ENCODE measurements around the gene ZBTB16.

The ZBTB16 gene

DNA sequence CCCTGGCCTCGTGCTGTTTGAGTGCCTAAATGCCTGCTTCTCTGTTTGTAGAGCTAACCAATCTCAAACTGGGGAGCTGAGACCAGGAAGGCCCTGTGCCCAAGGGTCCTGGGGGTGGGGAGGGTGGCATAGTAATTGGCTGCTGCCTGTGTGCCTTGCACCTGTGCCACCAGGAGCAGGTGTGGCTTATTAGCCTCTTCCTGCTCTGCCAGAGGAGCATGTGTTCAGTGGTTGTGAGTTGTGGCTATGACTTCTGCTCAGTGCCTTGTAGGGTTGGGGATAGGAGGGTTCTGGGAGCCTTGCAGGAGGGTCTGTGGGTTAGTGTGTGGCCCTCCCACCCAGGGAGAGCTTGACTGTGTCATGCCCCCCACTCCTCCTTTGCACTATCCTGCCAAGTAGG lies 109.2 kb downstream of the ZBTB16 start:
- no peak overlapping the region for H3K4me3 ChIP-seq
- H3K27me3 ChIP-seq (ENCODE audit: low read depth) = peaks cover 5% of the 10 kb centered on the region
- no peaks in the 10 kb centered on the region for H3K36me3 ChIP-seq (replicated peaks)
- H3K4me1 ChIP-seq = peaks cover 5% of the 10 kb centered on the region
- no peak for DNase-seq (ENCODE audit: low spot score in 2 of 2)
- in situ Hi-C loops (cut with MboI; ENCODE audit: low sequenced_read_pairs) = no loop called here
- no peaks in the 10 kb centered on the region for H3K9me3 ChIP-seq

DNA sequence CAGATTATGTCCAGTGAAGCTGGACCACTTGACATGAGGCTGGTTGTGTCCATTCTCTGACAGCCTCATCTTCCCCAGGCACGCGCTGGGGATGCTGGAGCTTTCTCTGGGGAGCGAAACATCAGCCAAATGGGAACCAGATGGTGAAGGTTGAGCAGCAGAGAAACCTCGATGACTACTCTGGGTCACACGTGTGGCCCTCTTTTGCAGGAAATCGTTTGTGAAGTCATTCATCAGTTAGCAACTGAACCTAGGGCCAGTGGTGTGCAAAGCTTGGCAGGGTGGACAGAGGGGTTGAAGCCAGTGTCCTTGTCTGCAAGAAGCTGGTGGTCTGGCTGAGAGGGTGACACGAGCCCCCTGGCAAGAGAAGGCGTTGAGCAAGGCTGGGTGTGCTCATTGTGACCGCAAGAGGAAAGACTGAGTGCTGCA lies 109.8 kb downstream of the ZBTB16 start:
- Histone ChIP-seq H3K4me1 (peaks cover 5% of the 10 kb centered on the region), H3K27me3 (ENCODE audit: low read depth) (peaks cover under 1% of the 10 kb centered on the region), H3K36me3 (replicated peaks) (no peaks in the 10 kb centered on the region), H3K4me3 (no peak overlapping the region), H3K9me3 (no peaks in the 10 kb centered on the region)
- in situ Hi-C loops (cut with MboI; ENCODE audit: low sequenced_read_pairs) = no loop called here
- DNase-seq (ENCODE audit: low spot score in 2 of 2) = no peak

DNA sequence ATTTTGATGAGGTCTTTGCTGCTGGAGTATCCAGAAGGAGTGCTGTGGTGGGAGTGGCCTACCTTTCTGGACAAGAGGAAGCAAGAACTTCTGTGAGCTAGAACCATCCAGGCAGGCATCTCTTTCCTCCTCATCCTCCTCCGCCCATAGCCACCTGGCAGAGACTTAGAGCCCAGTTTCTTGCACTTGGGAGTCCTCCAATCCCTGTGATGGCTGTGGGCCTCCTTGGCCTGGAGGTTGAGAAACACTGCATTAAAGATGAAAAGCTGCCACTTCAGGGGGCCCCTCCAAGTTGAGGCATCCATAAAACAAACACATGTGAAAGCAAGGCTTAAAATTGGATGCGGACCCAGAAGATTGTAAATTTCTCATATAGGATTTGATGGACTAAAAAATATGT lies 110.3 kb downstream of the ZBTB16 start:
- Histone ChIP-seq H3K4me1 (peaks cover 5% of the 10 kb centered on the region), H3K4me3 (no peak overlapping the region), H3K36me3 (replicated peaks) (no peaks in the 10 kb centered on the region), H3K9me3 (no peaks in the 10 kb centered on the region), H3K27me3 (ENCODE audit: low read depth) (no peaks in the 10 kb centered on the region; the same call in 1 of the 2 replicates)
- in situ Hi-C loops (cut with MboI; ENCODE audit: low sequenced_read_pairs) = no loop called here
- DNase-seq (ENCODE audit: low spot score in 2 of 2) = no peak

DNA sequence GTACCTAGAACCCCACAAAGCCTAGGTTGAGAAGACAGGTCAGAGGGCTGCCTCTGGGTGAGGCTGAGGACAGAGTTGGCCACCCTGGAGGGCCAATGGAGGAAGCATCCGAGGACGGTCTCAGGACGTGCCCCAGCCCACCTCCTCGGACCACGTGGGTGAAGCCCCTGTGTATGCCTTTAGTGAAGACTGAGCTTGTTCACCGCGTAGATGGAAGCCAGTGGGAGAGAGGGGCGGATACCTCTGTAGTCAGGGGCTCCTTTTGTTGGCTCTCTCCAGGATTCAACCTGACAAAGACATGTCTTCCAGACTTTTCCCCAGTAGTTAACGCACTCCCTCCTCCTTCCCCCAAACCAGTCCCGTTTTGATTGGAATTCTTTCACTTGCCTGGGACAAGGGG lies 110.7 kb downstream of the ZBTB16 start:
- H3K27me3 ChIP-seq (ENCODE audit: low read depth) = no peaks in the 10 kb centered on the region; the same call in 1 of the 2 replicates
- H3K9me3 ChIP-seq = no peaks in the 10 kb centered on the region
- DNase-seq (ENCODE audit: low spot score in 2 of 2) = no peak
- H3K36me3 ChIP-seq (replicated peaks) = no peaks in the 10 kb centered on the region
- H3K4me3 ChIP-seq = no peak overlapping the region
- H3K4me1 ChIP-seq = peaks cover 5% of the 10 kb centered on the region
- in situ Hi-C loops (cut with MboI; ENCODE audit: low sequenced_read_pairs) = no loop called here

- in situ Hi-C loops (cut with MboI; ENCODE audit: low sequenced_read_pairs) = no loop called here
- DNase-seq (ENCODE audit: low spot score in 2 of 2) = no peak
- H3K4me1 ChIP-seq = peaks cover 4% of the 10 kb centered on the region
- no peaks in the 10 kb centered on the region for H3K36me3 ChIP-seq (replicated peaks)
- no peaks in the 10 kb centered on the region for H3K9me3 ChIP-seq
- H3K4me3 ChIP-seq = no peak overlapping the region
- no peaks in the 10 kb centered on the region; the same call in 1 of the 2 replicates for H3K27me3 ChIP-seq (ENCODE audit: low read depth)
Observed at GRCh38 chr11:114171257-114172054, 111.9 kb downstream of the ZBTB16 start.

- Histone ChIP-seq H3K4me3 (no peak overlapping the region), H3K4me1 (no peaks in the 10 kb centered on the region; the same call in 1 of the 2 replicates), H3K36me3 (replicated peaks) (no peaks in the 10 kb centered on the region), H3K9me3 (no peaks in the 10 kb centered on the region), H3K27me3 (ENCODE audit: low read depth) (peaks cover 5% of the 10 kb centered on the region)
- in situ Hi-C loops (cut with MboI; ENCODE audit: low sequenced_read_pairs) = no loop called here
- no peak for DNase-seq (ENCODE audit: low spot score in 2 of 2)
Observed at GRCh38 chr11:114172055-114172861, 112.7 kb downstream of the ZBTB16 start.

DNA sequence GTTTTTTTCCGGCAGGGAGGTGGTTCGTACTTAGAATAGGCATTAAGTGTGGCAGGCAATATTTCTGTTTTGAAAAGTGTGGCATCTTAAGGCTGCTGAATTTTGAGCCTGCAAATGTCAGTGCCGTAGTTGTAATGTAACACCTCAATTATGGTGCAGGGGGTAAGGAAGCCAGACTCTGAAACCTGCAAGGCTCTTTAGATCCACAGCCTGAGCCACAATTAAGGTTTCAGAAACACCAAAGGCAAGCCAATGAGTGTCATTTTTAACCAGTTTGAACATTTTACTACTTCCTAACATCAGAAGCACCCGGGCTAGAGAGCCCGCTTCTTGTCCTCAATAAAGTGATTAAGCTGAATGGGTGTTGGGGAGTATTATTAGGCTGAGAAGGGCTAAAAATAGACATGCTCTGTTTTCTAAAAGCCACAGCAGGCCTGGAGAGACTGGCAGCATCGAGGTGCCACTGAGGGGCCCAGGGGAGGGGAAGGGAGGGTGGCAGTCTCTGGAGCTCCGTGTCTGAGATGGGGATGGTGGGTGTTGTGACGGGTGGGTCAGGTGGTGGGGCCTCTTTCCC lies 113.4 kb downstream of the ZBTB16 start:
- H3K36me3 ChIP-seq (replicated peaks) = no peaks in the 10 kb centered on the region
- no peak overlapping the region for H3K4me3 ChIP-seq
- no peaks in the 10 kb centered on the region for H3K9me3 ChIP-seq
- H3K4me1 ChIP-seq = no peaks in the 10 kb centered on the region
- peaks cover 5% of the 10 kb centered on the region for H3K27me3 ChIP-seq (ENCODE audit: low read depth)
- no peak for DNase-seq (ENCODE audit: low spot score in 2 of 2)
- in situ Hi-C loops (cut with MboI; ENCODE audit: low sequenced_read_pairs) = no loop called here

DNA sequence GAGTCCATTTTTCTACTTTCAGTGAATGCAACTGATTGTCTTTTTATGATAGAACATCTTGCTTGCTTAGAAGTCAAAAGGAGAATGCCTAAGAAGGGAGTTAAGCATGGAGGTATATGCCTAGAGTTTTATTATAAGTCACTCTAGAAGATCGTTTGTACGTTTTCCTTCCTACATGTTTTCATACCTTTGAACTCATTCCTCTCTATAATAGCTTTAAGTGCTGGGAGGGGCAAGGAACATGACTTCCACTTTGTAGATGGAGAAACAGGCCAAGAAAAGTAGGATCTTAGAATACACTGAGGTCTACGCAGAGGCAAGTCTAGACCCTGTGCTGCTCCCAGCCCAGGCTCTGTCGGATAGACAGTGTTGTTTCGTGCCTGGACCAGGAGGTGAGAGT lies 114.3 kb downstream of the ZBTB16 start:
- Histone ChIP-seq H3K36me3 (replicated peaks) (no peaks in the 10 kb centered on the region), H3K9me3 (no peaks in the 10 kb centered on the region), H3K27me3 (ENCODE audit: low read depth) (peaks cover 7% of the 10 kb centered on the region; the same call in 1 of the 2 replicates), H3K4me1 (no peaks in the 10 kb centered on the region), H3K4me3 (no peak overlapping the region)
- in situ Hi-C loops (cut with MboI; ENCODE audit: low sequenced_read_pairs) = no loop called here
- DNase-seq (ENCODE audit: low spot score in 2 of 2) = no peak

GRCh38 chr11:114174712-114175495 lies 115.4 kb downstream of the ZBTB16 start:
- H3K9me3 ChIP-seq = no peaks in the 10 kb centered on the region
- no peaks in the 10 kb centered on the region for H3K36me3 ChIP-seq (replicated peaks)
- H3K27me3 ChIP-seq (ENCODE audit: low read depth) = peaks cover 11% of the 10 kb centered on the region; the same call in 1 of the 2 replicates
- in situ Hi-C loops (cut with MboI; ENCODE audit: low sequenced_read_pairs) = no loop called here
- no peak for DNase-seq (ENCODE audit: low spot score in 2 of 2)
- no peaks in the 10 kb centered on the region for H3K4me1 ChIP-seq
- H3K4me3 ChIP-seq = no peak overlapping the region

DNA sequence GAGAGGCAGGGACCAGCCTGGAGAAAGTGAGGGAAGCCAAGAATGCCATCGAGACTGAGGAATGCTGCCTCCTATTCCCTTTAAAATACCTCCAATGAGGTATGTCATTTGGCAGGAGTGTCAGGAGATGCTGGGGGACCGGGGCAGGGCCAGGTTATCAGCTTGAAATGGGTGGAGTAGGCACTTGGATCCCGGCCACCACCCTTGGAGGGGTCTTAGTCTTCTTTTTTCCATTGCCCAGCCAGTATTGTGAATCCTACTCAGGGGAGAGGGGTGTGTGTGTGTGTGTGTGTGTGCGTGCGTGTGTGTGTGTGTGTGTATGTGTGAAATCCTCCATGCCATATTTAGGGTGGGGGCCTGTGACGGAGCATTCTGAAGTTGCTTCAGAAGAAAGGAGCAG lies 116.2 kb downstream of the ZBTB16 start:
- Histone ChIP-seq H3K4me3 (no peak overlapping the region), H3K9me3 (no peaks in the 10 kb centered on the region), H3K36me3 (replicated peaks) (no peaks in the 10 kb centered on the region), H3K27me3 (ENCODE audit: low read depth) (peaks cover 11% of the 10 kb centered on the region; the same call in 1 of the 2 replicates), H3K4me1 (no peaks in the 10 kb centered on the region)
- in situ Hi-C loops (cut with MboI; ENCODE audit: low sequenced_read_pairs) = no loop called here
- no peak for DNase-seq (ENCODE audit: low spot score in 2 of 2)

DNA sequence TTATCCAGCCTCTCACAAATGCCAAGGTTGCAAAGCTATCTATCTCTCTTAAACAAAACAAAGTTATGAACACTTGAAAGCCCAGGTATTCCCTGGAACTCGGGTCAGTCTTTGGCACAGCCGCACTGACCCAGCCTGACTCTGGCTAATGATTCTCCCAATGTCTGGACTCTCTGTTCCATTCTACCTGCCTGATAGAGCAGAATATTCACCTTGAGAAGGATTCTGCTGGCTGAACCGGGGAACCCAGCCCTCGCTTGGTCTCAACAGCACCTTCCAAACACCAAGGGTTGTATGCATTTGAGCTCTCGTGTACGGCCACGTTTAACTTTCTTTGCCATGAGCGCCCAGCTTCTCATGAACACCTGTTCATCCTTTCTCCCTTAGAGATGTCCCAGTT lies 116.8 kb downstream of the ZBTB16 start:
- Histone ChIP-seq H3K4me3 (no peak overlapping the region), H3K4me1 (no peaks in the 10 kb centered on the region), H3K9me3 (no peaks in the 10 kb centered on the region), H3K36me3 (replicated peaks) (no peaks in the 10 kb centered on the region), H3K27me3 (ENCODE audit: low read depth) (peaks cover 15% of the 10 kb centered on the region; the same call in 1 of the 2 replicates)
- DNase-seq (ENCODE audit: low spot score in 2 of 2) = no peak
- in situ Hi-C loops (cut with MboI; ENCODE audit: low sequenced_read_pairs) = no loop called here

- DNase-seq (ENCODE audit: low spot score in 2 of 2) = no peak
- Histone ChIP-seq H3K4me1 (no peaks in the 10 kb centered on the region), H3K36me3 (replicated peaks) (no peaks in the 10 kb centered on the region), H3K9me3 (no peaks in the 10 kb centered on the region), H3K4me3 (no peak overlapping the region), H3K27me3 (ENCODE audit: low read depth) (peaks cover 15% of the 10 kb centered on the region; the same call in 1 of the 2 replicates)
- in situ Hi-C loops (cut with MboI; ENCODE audit: low sequenced_read_pairs) = no loop called here
Observed at GRCh38 chr11:114178656-114179055, 119.1 kb downstream of the ZBTB16 start.

GRCh38 chr11:114179234-114179941 lies 119.9 kb downstream of the ZBTB16 start:
- Histone ChIP-seq H3K27me3 (ENCODE audit: low read depth) (peaks cover 15% of the 10 kb centered on the region; the same call in 1 of the 2 replicates), H3K4me3 (no peak overlapping the region), H3K9me3 (no peaks in the 10 kb centered on the region), H3K36me3 (replicated peaks) (no peaks in the 10 kb centered on the region), H3K4me1 (no peaks in the 10 kb centered on the region)
- no peak for DNase-seq (ENCODE audit: low spot score in 2 of 2)
- in situ Hi-C loops (cut with MboI; ENCODE audit: low sequenced_read_pairs) = no loop called here

All from HAP-1 (cell line).